Right kidney (tissue), 9 donors: Measurements from ENCODE around the gene PRXL2A.
"Not testable (repeated sequence)": the region's sequence is repeated elsewhere in the genome, so short reads cannot be mapped to it uniquely, and the experiment has no call there.

Source experiments
- DNase-seq: peaks from one replicate; pipeline ENCODE4 v3.0.0-alpha.2; 2016
- long read RNA-seq, 8 donors: transcript quantifications; one replicate each; lab custom pipeline, GENCODE V29; 2026

Gene PRXL2A
- long read RNA-seq, donor 1, full-length matches to known transcripts = 77 of 141 reads
- long read RNA-seq, donor 1, partial matches to known transcripts = 64 of 141 reads
- long read RNA-seq, donor 1, other reads (novel, unspliced or antisense) = 0 of 141 reads
- long read RNA-seq, donor 2, full-length matches to known transcripts = 51 of 69 reads
- long read RNA-seq, donor 2, partial matches to known transcripts = 18 of 69 reads
- long read RNA-seq, donor 2, other reads (novel, unspliced or antisense) = 0 of 69 reads
- long read RNA-seq, donor 3, full-length matches to known transcripts = 49 of 97 reads
- long read RNA-seq, donor 3, partial matches to known transcripts = 48 of 97 reads
- long read RNA-seq, donor 3, other reads (novel, unspliced or antisense) = 0 of 97 reads
- long read RNA-seq, donor 4, full-length matches to known transcripts = 64 of 76 reads
- long read RNA-seq, donor 4, partial matches to known transcripts = 12 of 76 reads
- long read RNA-seq, donor 4, other reads (novel, unspliced or antisense) = 0 of 76 reads
- long read RNA-seq, donor 5, full-length matches to known transcripts = 76 of 126 reads
- long read RNA-seq, donor 5, partial matches to known transcripts = 50 of 126 reads
- long read RNA-seq, donor 5, other reads (novel, unspliced or antisense) = 0 of 126 reads
- long read RNA-seq, donor 6, full-length matches to known transcripts = 73 of 142 reads
- long read RNA-seq, donor 6, partial matches to known transcripts = 69 of 142 reads
- long read RNA-seq, donor 6, other reads (novel, unspliced or antisense) = 0 of 142 reads
- long read RNA-seq, donor 7, full-length matches to known transcripts = 100 of 136 reads
- long read RNA-seq, donor 7, partial matches to known transcripts = 36 of 136 reads
- long read RNA-seq, donor 7, other reads (novel, unspliced or antisense) = 0 of 136 reads
- long read RNA-seq, donor 8, full-length matches to known transcripts = 75 of 117 reads
- long read RNA-seq, donor 8, partial matches to known transcripts = 42 of 117 reads
- long read RNA-seq, donor 8, other reads (novel, unspliced or antisense) = 0 of 117 reads

- peak; percentile 90 for DNase-seq
These were observed at the start of gene PRXL2A for GRCh38 chr10:80408242-80409101. Gene PRXL2A, plus strand, starts transcription at chr10:80408551. Its CDS starts 11,917 bp downstream, at chr10:80420468.

- DNase-seq = not testable (repeated sequence)
These were observed 49.4 kb upstream of the PRXL2A start for GRCh38 chr10:80358925-80359324.

- no peak for DNase-seq
These were observed 48.7 kb upstream of the PRXL2A start for GRCh38 chr10:80359644-80360043.

- no peak for DNase-seq
These were observed 42.8 kb upstream of the PRXL2A start for GRCh38 chr10:80365510-80365909.

- no peak for DNase-seq
These were observed 36.9 kb upstream of the PRXL2A start for GRCh38 chr10:80371467-80371866.

GRCh38 chr10:80372675-80373074 lies 35.7 kb upstream of the PRXL2A start:
- no peak for DNase-seq

- no peak for DNase-seq
These were observed 34.8 kb upstream of the PRXL2A start for GRCh38 chr10:80373502-80373901.

- no peak for DNase-seq
These were observed 28.6 kb upstream of the PRXL2A start for GRCh38 chr10:80379701-80380100.

- DNase-seq = no peak
These were observed 28.2 kb upstream of the PRXL2A start for GRCh38 chr10:80380185-80380584.

- peak; percentile 40 for DNase-seq
These were observed 25.4 kb upstream of the PRXL2A start for GRCh38 chr10:80382989-80383388.

GRCh38 chr10:80390740-80391139 lies 17.6 kb upstream of the PRXL2A start:
- DNase-seq = no peak

GRCh38 chr10:80392250-80392649 lies 16.1 kb upstream of the PRXL2A start:
- no peak for DNase-seq

GRCh38 chr10:80394358-80394916 lies 13.9 kb upstream of the PRXL2A start:
- DNase-seq = no peak

- DNase-seq = no peak
These were observed 11.3 kb upstream of the PRXL2A start for GRCh38 chr10:80397014-80397413.

- DNase-seq = no peak
These were observed 8.1 kb upstream of the PRXL2A start for GRCh38 chr10:80400136-80400804.

- no peak for DNase-seq
These were observed 3.3 kb upstream of the PRXL2A start for GRCh38 chr10:80405035-80405434.

- peak; percentile 24 for DNase-seq
These were observed 2.7 kb upstream of the PRXL2A start for GRCh38 chr10:80405626-80406025.

GRCh38 chr10:80406204-80406603 lies 2.1 kb upstream of the PRXL2A start:
- DNase-seq = no peak

GRCh38 chr10:80407812-80408241 lies 524 bp upstream of the PRXL2A start:
- peak; percentile 89 for DNase-seq

- DNase-seq = no peak
These were observed 770 bp downstream of the PRXL2A start for GRCh38 chr10:80409121-80409520.

- peak; percentile 16 for DNase-seq
These were observed 1.8 kb downstream of the PRXL2A start for GRCh38 chr10:80410122-80410521.
